GM12878 (cell line): ENCODE measurements around the gene ADGRG1. TPM values are rescaled to one million over a fixed set of nuclear protein-coding genes. Genes with fewer than 3 reads are reported as not detected.

Source experiments
- ATF7 ChIP-seq: fragments of 450-650 bp; IDR thresholded peaks from 2 replicates; pipeline ENCODE4 v1.6.1; 2016; ENCODE audit warnings: low read depth, mild to moderate bottlenecking
- CBX5 ChIP-seq: sonication (generic); IDR thresholded peaks from 2 replicates; pipeline ENCODE4 v1.6.1; 2016; ENCODE audit warnings: low read depth, moderate library complexity, mild to moderate bottlenecking, inconsistent platforms
- CEBPB ChIP-seq, 2 experiments: fragments of 150-350 bp in 1 of 2; IDR thresholded peaks; 2 replicates each; pipeline ENCODE4 v1.6.1; 2012 to 2014; ENCODE audit warnings: low read depth in 2 of 2, low read length in 2 of 2, borderline replicate concordance in 1 of 2, inconsistent platforms in 1 of 2
- CTCF ChIP-seq, 3 experiments: IDR thresholded peaks in 2 of 3; conservative IDR thresholded peaks in 1 of 3; 2 replicates each; pipeline ENCODE4 v1.5.1; 2011; ENCODE audit warnings: low read depth in 3 of 3, low read length in 3 of 3, mild to moderate bottlenecking in 3 of 3, control low read depth in 2 of 3, moderate library complexity in 2 of 3, inconsistent platforms in 1 of 3, mixed read lengths in 1 of 3; ENCODE audit not compliant: control insufficient read depth in 2 of 3, insufficient read depth in 1 of 3; ENCODE audit errors: extremely low read depth in 1 of 3
- E2F8 ChIP-seq: fragments of 450-650 bp; IDR thresholded peaks from 2 replicates; pipeline ENCODE4 v1.6.1; 2018; ENCODE audit warnings: mild to moderate bottlenecking, low read depth, moderate library complexity; ENCODE audit not compliant: partially characterized antibody
- IKZF1 ChIP-seq: fragments of 450-650 bp; conservative IDR thresholded peaks from 2 replicates; pipeline ENCODE4 v1.6.1; 2017; ENCODE audit warnings: antibody characterized with exemption, mild to moderate bottlenecking
- JUNB ChIP-seq: IDR thresholded peaks from 2 replicates; pipeline ENCODE4 v1.6.1; 2016; ENCODE audit warnings: antibody characterized with exemption, mild to moderate bottlenecking
- KDM1A ChIP-seq: fragments of 200-600 bp; sonication (generic); IDR thresholded peaks from 2 replicates; pipeline ENCODE4 v1.6.1; 2016; ENCODE audit warnings: borderline replicate concordance
- KLF5 ChIP-seq: fragments of 450-650 bp; IDR thresholded peaks from 2 replicates; pipeline ENCODE4 v1.6.1; 2014; ENCODE audit warnings: mild to moderate bottlenecking; ENCODE audit not compliant: partially characterized antibody
- MAX ChIP-seq: IDR thresholded peaks from 2 replicates; pipeline ENCODE4 v1.6.1; 2012; ENCODE audit warnings: low read depth, low read length, improper control_type of control experiment
- MYB ChIP-seq: fragments of 150-350 bp; IDR thresholded peaks from 2 replicates; pipeline ENCODE4 v1.6.1; 2014; ENCODE audit warnings: mild to moderate bottlenecking, low read depth, low read length, borderline replicate concordance
- MYC ChIP-seq: IDR thresholded peaks from 2 replicates; pipeline ENCODE4 v1.6.1; 2011; ENCODE audit warnings: mild to moderate bottlenecking, low read length, moderate library complexity, inconsistent platforms; ENCODE audit not compliant: insufficient read depth, insufficient replicate concordance, insufficient read length, severe bottlenecking
- PAX8 ChIP-seq: fragments of 450-650 bp; IDR thresholded peaks from 2 replicates; pipeline ENCODE4 v1.6.1; 2017; ENCODE audit warnings: mild to moderate bottlenecking, moderate library complexity
- POLR2AphosphoS2 ChIP-seq: IDR thresholded peaks from 2 replicates; pipeline ENCODE4 v1.6.1; 2011; ENCODE audit warnings: low read depth, mild to moderate bottlenecking, low read length, improper control_type of control experiment, moderate library complexity
- RBBP5 ChIP-seq: fragments of 200-600 bp; sonication (generic); conservative IDR thresholded peaks from 2 replicates; pipeline ENCODE4 v1.6.1; 2016
- RCOR1 ChIP-seq: conservative IDR thresholded peaks from 2 replicates; pipeline ENCODE4 v1.6.1; 2012; ENCODE audit warnings: low read depth, low read length, improper control_type of control experiment
- RELB ChIP-seq: fragments of 450-650 bp; IDR thresholded peaks from 2 replicates; pipeline ENCODE4 v1.6.1; 2017; ENCODE audit warnings: low read depth, mild to moderate bottlenecking, moderate library complexity
- REST ChIP-seq: IDR thresholded peaks from 2 replicates; pipeline ENCODE4 v1.6.1; 2012; ENCODE audit warnings: mild to moderate bottlenecking, low read depth, low read length
- TARDBP ChIP-seq: IDR thresholded peaks from 2 replicates; pipeline ENCODE4 v1.6.1; 2016; ENCODE audit warnings: borderline replicate concordance
- ZNF24 ChIP-seq: fragments of 450-650 bp; IDR thresholded peaks from 2 replicates; pipeline ENCODE4 v1.6.1; 2017; ENCODE audit warnings: antibody characterized with exemption, mild to moderate bottlenecking
- polyA plus RNA-seq, 11 experiments: library from polyadenylated mRNA; depleted of rRNA in 4 of 11; unstranded in 6 of 11; stranded (reverse) in 5 of 11; fragments of >200 nt; fragmentation: Nextera tagmentation in 4 of 11; fragmentation: Illumina TruSeq in 1 of 11; extraction: Ambion mirVana in 4 of 11; extraction: Trizol in 1 of 11; gene quantifications; 1 replicate in 1 of 11; 2 replicates in 10 of 11; pipeline versions ENCODE4 v1.2.1 to v1.2.3, GENCODE V29; 2011 to 2016; ENCODE audit warnings: inconsistent platforms in 2 of 11, missing spikeins in 2 of 11, low read depth in 1 of 11
- total RNA-seq, 4 experiments: library from RNA; depleted of rRNA in 3 of 4; stranded (reverse); fragments of >200 nt in 3 of 4; fragmentation: Illumina TruSeq in 1 of 4; extraction: Trizol in 1 of 4; gene quantifications; 2 replicates each; pipeline versions ENCODE4 v1.2.1 to v1.2.3, GENCODE V29; 2013 to 2021

ADGRG1 gene
- total and polyA plus RNA-seq, 10 of the 15 experiments (the other 5 are each of a cell fraction or from before 2014, with no cell fraction given): 0.07 to 2.0 (median 0.75) TPM

GRCh38 chr16:57600048-57600835 lies 28.2 kb upstream of the ADGRG1 start (continued):
- TF ChIP-seq RELB: no peak
- TF ChIP-seq RBBP5: no peak
- TF ChIP-seq KLF5: no peak
- no peak for TF ChIP-seq MYB
- no peak for TF ChIP-seq CBX5
- TF ChIP-seq REST: no peak
- TF ChIP-seq CTCF (IDR thresholded peaks at IDR 0.05 in 2 of 3, conservative IDR thresholded peaks at IDR 0.05 in 1 of 3; ENCODE audit: control insufficient read depth in 2 of 3, extremely low read depth in 1 of 3, insufficient read depth in 1 of 3, low read depth in 3 of 3, low read length in 3 of 3): peak; percentile 73 to 88 (median 87)
- TF ChIP-seq JUNB: no peak
- no peak for TF ChIP-seq E2F8
- no peak for TF ChIP-seq TARDBP
- no peak for TF ChIP-seq ATF7
- no peak for TF ChIP-seq RCOR1
- TF ChIP-seq PAX8: no peak
- no peak for TF ChIP-seq KDM1A
- TF ChIP-seq MAX: no peak
- TF ChIP-seq CEBPB (IDR thresholded peaks at IDR 0.05; ENCODE audit: borderline replicate concordance in 1 of 2, low read depth in 2 of 2, low read length in 2 of 2): no peak
- TF ChIP-seq ZNF24: no peak
- TF ChIP-seq MYC: no peak
- no peak for TF ChIP-seq POLR2AphosphoS2
- TF ChIP-seq IKZF1: peak; percentile 69
